CD4-positive, alpha-beta T cell treated with Interleukin-15 for 4 hours (primary cell): ENCODE data around the gene CDCA3.
"Not testable (repeated sequence)": the region's sequence is repeated elsewhere in the genome, so short reads cannot be mapped to it uniquely, and the experiment has no call there.

Experiments
- DNase-seq: peaks from one replicate; pipeline ENCODE4 v3.0.0-alpha.2; 2020; ENCODE audit warnings: low spot score

CDCA3 gene

GRCh38 chr12:6872073-6873048 lies 21.3 kb upstream of the CDCA3 start:
- DNase-seq: peak; percentile 85

DNA sequence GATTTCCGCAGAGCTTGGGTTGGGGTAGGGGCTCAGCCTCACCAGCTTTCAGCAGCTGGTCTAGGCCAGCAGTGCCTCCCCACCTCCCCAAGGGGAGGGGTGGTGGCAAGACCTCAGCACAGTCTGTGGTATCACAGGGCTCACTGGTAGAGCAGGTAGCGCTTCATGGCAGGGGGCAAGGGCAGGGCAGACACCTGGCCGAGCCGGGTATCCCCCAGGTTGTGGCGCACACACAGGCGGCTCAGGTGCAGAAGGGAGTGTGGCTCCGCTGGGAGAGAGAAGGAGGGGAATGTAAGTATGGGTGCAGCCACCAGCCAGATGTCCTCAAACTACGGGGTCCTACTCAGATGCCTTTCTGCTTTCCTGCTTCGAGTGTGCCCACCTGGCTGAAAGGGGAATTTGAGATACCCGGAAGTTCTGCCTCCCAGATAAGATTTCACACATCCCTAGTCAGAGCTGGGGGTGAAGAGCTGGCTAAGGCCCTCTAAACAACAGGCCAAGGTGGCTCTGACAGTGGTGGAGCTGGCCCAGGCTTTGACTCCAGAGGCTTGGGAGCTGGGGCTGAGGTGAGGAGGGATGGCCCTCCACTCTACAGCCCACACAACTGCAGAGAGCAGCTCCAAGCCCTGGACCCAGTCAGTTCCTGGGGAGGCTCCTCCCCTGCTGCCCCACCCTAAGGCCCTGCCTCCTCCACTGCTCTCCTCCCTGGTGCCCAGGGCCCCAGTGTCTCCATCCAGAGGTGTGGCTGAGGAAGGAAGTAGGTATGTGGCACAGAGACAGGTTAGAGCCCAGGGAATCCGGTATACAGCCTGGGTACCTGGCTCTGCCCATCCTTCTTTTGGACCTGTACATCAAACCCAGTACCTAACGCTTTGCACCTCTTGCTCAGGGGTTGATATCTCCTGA lies 20.2 kb upstream of the CDCA3 start:
- DNase-seq: peak; percentile 23

GRCh38 chr12:6870304-6870703 lies 19.2 kb upstream of the CDCA3 start:
- not testable (repeated sequence) for DNase-seq

DNA sequence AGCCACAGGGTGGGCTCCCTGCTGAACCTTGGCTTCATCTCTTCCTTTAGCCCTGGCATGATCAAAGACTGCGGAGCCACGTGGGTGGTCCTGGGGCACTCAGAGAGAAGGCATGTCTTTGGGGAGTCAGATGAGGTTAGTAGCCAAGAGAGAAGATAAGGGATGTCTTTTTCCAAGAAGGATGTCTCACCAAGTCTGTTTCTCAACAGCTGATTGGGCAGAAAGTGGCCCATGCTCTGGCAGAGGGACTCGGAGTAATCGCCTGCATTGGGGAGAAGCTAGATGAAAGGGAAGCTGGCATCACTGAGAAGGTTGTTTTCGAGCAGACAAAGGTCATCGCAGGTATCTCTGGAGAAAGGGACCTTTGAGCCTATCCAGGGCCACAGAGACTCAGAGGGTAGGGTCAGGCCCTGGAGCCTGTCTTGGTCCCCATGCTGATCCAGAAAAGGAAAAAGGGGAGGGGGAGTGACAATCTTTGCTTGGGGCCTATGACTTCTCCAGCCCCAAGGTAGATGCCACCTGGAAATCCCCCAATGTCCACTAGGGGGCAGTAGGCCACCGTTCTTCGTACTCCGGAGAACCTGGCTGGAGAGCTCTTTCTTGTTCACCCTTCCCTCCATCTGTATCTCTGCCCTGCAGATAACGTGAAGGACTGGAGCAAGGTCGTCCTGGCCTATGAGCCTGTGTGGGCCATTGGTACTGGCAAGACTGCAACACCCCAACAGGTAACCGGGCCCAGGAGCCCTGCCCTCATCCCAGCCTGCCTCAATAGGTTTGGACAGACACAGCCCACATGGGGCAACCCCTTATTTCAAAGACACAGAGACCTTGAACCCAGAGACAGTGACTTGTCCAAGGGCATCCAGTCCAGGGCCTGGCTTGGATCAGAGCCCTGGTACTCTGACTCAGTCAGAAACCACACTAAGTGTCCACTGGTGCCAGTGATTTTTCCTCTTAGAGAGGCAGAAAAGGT lies 18.2 kb upstream of the CDCA3 start:
- DNase-seq: peak; percentile 89

DNA sequence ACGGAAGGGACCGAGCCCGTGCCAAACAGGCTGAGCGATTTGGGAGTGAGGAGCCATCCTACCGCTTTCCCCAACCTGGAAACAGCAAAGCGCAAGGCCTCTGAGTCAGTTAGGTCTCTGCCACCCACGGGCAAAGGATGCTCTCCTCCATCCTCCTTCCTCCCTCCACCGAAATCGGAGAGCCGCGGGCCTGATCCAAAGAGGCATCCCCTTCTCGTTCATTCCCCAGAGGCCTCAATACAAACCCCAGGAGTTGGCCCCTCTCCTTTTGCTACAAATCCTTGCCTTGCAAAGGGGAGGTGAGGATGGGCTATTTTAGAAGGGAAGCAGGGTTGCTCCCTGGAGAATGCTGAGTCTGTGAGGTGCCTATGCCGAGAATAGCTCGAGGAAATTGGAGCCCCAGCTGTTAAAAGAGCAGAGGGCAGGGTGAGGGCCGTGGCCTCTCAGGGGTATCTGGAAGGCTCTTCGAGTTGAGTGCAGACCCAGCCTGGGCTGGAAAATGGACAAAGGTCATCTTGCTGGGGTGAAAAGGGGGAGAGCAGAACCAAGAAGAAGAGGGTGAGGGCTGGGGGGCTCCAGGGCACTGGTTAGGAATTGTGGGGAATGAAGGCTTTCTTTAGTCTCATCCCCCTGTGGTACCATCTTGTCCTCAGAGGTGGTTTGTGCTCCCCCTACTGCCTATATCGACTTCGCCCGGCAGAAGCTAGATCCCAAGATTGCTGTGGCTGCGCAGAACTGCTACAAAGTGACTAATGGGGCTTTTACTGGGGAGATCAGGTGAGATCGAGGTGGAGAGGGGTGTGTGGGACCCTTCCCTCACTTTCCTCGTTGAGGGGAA lies 17.3 kb upstream of the CDCA3 start:
- DNase-seq: peak; percentile 11

DNA sequence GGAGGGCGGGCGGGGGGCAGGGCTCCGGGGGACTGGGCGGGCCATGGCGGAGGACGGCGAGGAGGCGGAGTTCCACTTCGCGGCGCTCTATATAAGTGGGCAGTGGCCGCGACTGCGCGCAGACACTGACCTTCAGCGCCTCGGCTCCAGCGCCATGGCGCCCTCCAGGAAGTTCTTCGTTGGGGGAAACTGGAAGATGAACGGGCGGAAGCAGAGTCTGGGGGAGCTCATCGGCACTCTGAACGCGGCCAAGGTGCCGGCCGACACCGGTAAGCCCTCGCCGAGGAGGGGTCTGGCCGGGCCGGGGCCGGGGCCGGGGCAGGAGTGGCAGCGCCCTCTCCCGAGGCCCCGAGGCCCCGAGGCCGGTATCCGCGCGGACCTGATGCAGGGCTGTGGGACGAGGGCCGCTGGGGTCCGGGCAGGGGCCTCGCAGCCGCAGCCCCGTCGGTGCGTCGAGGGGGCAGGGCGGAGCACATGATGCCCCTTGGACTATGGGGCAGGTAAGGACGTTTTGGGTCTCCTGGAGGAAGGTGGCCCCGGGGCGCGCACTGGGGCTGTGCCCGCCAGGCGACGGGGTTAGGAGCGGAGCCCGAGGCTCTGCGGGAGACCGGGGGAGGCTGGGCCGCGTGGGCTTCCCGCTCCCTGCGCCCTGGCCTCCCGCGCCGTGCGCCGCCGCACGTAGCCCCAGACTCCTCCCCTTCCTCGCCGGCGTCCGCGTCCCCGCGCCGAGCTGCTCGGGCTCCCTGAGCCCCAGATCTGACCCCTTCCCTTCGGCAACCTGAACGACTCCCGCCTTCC lies 16.5 kb upstream of the CDCA3 start, which contains the start of gene TPI1:
TPI1 (plus strand) TSS at position 119 of the 798 bp plus-strand sequence; CDS start at position 155, 36 bp downstream.
- peak; percentile 79 for DNase-seq

DNA sequence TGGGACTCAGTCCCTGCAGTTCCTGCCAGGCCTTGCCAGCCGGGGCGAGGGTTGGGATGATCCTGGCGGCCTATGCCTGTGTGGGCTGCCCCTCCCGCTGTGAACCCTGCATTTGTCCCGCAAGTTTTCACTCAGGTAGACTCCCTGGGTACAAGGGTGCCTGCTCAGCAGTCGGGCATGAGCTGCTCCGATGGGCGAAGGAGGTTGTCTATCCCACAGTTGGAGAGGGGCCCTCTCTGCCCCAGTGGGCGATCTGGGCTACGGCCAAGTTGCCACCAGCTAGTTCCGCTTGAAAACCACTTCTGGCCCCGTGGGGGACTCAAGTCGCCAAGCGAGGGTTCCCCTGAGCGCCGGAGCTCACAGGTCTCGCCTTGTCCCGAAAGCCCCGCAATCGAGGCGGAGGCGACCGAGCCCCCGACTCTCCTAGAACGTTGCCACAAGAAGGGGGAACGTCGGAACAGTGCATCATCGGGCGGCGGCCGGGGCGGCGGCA lies 15.9 kb upstream of the CDCA3 start:
- DNase-seq: no peak

GRCh38 chr12:6866163-6866919 lies 15.3 kb upstream of the CDCA3 start:
- no peak for DNase-seq

- not testable (repeated sequence) for DNase-seq
Observed at GRCh38 chr12:6865307-6865706, 14.2 kb upstream of the CDCA3 start.

DNA sequence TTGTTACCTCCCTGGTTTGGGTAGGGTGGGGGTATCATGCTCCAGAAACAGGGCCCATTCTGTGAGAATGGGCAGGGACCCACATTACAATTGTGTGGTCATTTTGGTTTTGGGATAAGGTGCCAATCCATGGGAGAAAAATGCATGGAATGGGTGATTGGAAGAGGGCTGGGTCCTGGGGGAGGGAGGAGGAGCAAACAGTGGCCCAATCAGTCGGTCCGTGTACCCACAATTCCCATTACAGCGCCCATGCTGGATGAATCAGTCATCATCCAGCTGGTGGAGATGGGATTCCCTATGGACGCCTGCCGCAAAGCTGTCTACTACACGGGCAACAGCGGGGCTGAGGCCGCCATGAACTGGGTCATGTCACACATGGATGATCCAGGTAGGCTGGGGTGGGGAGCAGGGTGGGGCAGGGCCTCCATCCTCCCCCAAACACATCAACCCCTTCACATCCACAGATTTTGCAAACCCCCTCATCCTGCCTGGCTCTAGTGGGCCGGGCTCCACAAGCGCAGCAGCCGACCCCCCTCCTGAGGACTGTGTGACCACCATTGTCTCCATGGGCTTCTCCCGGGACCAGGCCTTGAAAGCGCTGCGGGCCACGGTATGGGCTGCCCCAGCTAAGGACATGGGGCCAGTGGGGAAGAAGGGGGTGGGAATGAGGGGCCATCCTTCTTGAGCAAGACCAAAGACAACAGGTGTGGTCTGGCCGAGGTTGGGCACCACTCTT lies 12.7 kb upstream of the CDCA3 start:
- no peak for DNase-seq

- DNase-seq: no peak
Observed at GRCh38 chr12:6863033-6863432, 11.9 kb upstream of the CDCA3 start.

DNA sequence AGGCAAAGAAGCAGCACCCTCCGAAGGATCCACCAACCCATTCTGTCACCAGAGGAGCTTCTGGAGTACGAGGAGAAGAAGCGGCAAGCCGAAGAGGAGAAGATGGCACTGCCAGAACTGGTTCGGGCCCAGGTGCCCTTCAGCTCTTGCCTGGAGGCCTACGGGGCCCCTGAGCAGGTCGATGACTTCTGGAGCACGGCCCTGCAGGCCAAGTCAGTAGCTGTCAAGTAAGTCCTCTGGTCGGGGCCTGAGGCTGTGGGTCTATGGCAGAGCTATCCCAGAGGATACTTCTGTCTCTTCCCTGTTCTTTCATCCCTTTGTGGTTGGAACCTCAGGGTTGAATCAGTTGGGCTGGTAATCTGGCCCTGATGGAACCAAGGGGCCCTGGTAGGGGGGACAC lies 10.3 kb upstream of the CDCA3 start:
- no peak for DNase-seq

DNA sequence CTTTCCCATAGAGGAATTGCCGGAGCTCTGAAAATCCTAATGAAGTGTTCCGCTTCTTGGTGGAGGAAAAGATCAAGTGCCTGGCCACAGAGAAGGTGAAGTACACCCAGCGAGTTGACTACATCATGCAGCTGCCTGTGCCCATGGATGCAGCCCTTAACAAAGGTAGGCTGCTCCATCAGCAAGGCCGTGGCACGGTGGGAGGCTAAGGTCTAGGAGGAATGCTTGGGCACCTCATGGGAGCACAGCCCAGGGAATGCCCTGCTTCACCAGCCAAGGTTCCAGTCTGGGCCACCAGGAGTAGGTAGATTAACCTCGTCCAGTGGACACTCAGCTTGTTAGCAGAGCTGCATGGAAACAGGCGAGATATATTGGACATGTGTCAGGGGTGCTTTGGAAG lies 9.9 kb upstream of the CDCA3 start:
- DNase-seq: no peak

DNA sequence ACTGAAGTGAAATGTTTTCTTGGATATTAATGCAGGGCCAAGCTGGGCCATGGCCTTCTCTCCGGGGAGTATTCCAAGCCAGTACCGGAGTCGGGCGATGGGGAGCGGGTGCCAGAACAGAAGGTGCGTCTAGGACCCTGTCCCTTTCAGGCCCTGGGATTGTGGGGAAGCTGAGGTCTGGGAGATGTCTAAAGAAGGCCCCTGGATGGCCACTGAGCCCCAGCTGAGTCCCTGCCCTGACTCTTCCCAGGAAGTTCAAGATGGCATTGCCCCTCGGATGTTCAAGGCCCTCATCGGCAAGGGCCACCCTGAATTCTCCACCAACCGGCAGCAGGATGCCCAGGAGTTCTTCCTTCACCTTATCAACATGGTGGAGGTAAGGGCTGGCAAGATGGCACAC lies 9.0 kb upstream of the CDCA3 start:
- DNase-seq: no peak

GRCh38 chr12:6858799-6859198 lies 7.7 kb upstream of the CDCA3 start:
- no peak for DNase-seq

- no peak for DNase-seq
Observed at GRCh38 chr12:6855322-6855721, 4.2 kb upstream of the CDCA3 start.

DNA sequence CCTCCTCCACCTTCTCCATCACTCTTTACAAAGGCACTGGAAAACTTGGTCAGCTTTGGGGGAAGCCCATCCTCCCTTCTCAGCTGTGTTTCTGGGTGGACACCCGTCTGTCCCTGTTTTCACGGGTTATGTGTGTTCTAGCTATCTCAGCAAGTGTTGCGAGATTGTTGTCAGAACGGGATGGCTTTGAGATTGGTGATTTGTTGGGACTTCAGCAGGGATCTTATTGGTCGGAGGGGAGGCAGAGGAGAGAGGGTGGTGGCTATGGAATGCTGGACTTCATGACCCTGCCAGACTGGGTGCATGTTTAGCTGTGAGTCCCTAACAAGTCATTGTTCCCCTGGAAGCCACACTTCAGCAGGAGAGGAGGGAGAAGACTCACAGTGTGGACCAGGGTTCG lies 3.0 kb upstream of the CDCA3 start:
- DNase-seq: no peak

DNA sequence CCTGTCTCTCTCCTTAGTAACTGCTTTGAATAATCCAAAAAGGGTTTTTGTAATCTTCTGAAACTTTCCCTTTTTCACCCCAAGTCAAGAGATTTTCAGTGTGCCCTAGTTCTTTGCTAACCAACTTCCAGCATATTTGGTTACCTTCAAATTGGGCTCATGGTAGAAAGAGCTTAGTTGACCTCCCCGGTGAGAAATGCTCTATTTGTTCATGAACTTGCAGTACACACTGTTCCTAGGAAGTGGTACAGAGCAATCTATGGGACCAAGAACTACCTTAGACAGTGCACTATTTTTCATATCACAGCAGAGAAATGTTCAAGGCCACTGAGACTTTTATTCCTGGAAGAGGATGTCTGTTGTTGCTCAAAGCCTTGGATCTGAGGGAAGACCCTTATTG lies 2.5 kb upstream of the CDCA3 start:
- DNase-seq: no peak
